GM19468 (cell line): Measurements from ENCODE around the gene FAM193A.
"Not testable (repeated sequence)": the region's sequence is repeated elsewhere in the genome, so short reads cannot be mapped to it uniquely, and the experiment has no call there.

Source experiments
- ATAC-seq: cut with Tn5 transposase; IDR thresholded peaks from one replicate; pipeline ENCODE4 v1.9.1; 2021; ENCODE audit warnings: mild to moderate bottlenecking, moderate library complexity, moderate number of reproducible peaks; ENCODE audit not compliant: unreplicated experiment; ENCODE audit errors: extremely low read depth

FAM193A gene

GRCh38 chr4:2606960-2607506 is 70.6 kb downstream of the FAM193A start:
- no peak for ATAC-seq

- no peak for ATAC-seq
Measured at GRCh38 chr4:2607822-2608221, 71.4 kb downstream of the FAM193A start.

- no peak for ATAC-seq
Measured at GRCh38 chr4:2608291-2608690, 71.8 kb downstream of the FAM193A start.

- no peak for ATAC-seq
Measured at GRCh38 chr4:2615821-2616220, 79.4 kb downstream of the FAM193A start.

- ATAC-seq: no peak
Measured at GRCh38 chr4:2617955-2618354, 81.5 kb downstream of the FAM193A start.

- ATAC-seq: not testable (repeated sequence)
Measured at GRCh38 chr4:2618729-2619128, 82.3 kb downstream of the FAM193A start.

GRCh38 chr4:2619459-2619858 is 83.0 kb downstream of the FAM193A start:
- ATAC-seq: no peak

- ATAC-seq: no peak
Measured at GRCh38 chr4:2621419-2621818, 85.0 kb downstream of the FAM193A start.

- no peak for ATAC-seq
Measured at GRCh38 chr4:2623442-2623841, 87.0 kb downstream of the FAM193A start.

GRCh38 chr4:2624782-2625530 is 88.5 kb downstream of the FAM193A start:
- ATAC-seq: no peak

GRCh38 chr4:2626231-2626630 is 89.8 kb downstream of the FAM193A start:
- no peak for ATAC-seq

- ATAC-seq: no peak
Measured at GRCh38 chr4:2630556-2631273, 94.3 kb downstream of the FAM193A start.

GRCh38 chr4:2634014-2634413 is 97.6 kb downstream of the FAM193A start:
- ATAC-seq: no peak

- no peak for ATAC-seq
Measured at GRCh38 chr4:2636331-2636730, 99.9 kb downstream of the FAM193A start.

GRCh38 chr4:2636994-2637393 is 100.5 kb downstream of the FAM193A start:
- not testable (repeated sequence) for ATAC-seq

- ATAC-seq: no peak
Measured at GRCh38 chr4:2637956-2638552, 101.6 kb downstream of the FAM193A start.

- ATAC-seq: no peak
Measured at GRCh38 chr4:2638730-2639129, 102.3 kb downstream of the FAM193A start.

- no peak for ATAC-seq
Measured at GRCh38 chr4:2642968-2643367, 106.5 kb downstream of the FAM193A start.

GRCh38 chr4:2643555-2643954 is 107.1 kb downstream of the FAM193A start:
- ATAC-seq: no peak

- ATAC-seq: no peak
Measured at GRCh38 chr4:2646396-2647149, 110.1 kb downstream of the FAM193A start.
